Liver (tissue), 9 donors: ENCODE measurements around the gene LSM12. TPM values are rescaled to one million over a fixed set of nuclear protein-coding genes. Genes with fewer than 3 reads are reported as not detected.

Experiments
- DNase-seq: peaks from one replicate; pipeline ENCODE4 v3.0.0-alpha.2; 2017; ENCODE audit warnings: low spot score
- H3K27ac ChIP-seq, 2 donors: one replicate each; pipeline ENCODE4 v1.7.0; 2013; ENCODE audit warnings: inconsistent platforms in 2 of 2, low read length in 2 of 2, control low read depth in 1 of 2, low read depth in 1 of 2, mild to moderate bottlenecking in 1 of 2
- H3K27me3 ChIP-seq, 4 donors: one replicate each; pipeline versions ENCODE4 v1.6.1 to v1.7.0; 2013; ENCODE audit warnings: low read length in 3 of 4, inconsistent platforms in 1 of 4, mild to moderate bottlenecking in 1 of 4, moderate library complexity in 1 of 4; ENCODE audit not compliant: control insufficient read depth in 4 of 4, insufficient read depth in 4 of 4
- H3K36me3 ChIP-seq, 4 donors: one replicate each; pipeline versions ENCODE4 v1.6.1 to v1.7.0; 2013; ENCODE audit warnings: low read length in 3 of 4, mild to moderate bottlenecking in 3 of 4, low read depth in 1 of 4, moderate library complexity in 1 of 4; ENCODE audit not compliant: control insufficient read depth in 4 of 4, insufficient read depth in 3 of 4
- H3K4me1 ChIP-seq, 4 donors: one replicate each; pipeline versions ENCODE4 v1.6.1 to v1.7.0; 2013; ENCODE audit warnings: low read length in 3 of 4, mild to moderate bottlenecking in 3 of 4, moderate library complexity in 1 of 4; ENCODE audit not compliant: control insufficient read depth in 4 of 4, insufficient read depth in 4 of 4
- H3K4me3 ChIP-seq, 3 donors: one replicate each; pipeline versions ENCODE4 v1.6.1 to v1.7.0; 2013; ENCODE audit warnings: low read length in 3 of 3, control low read depth in 1 of 3, low read depth in 1 of 3, mild to moderate bottlenecking in 1 of 3
- H3K9ac ChIP-seq, 2 donors: one replicate each; pipeline ENCODE4 v1.7.0; 2013; ENCODE audit warnings: low read length in 2 of 2, mild to moderate bottlenecking in 2 of 2, moderate library complexity in 2 of 2, control low read depth in 1 of 2, low read depth in 1 of 2
- H3K9me3 ChIP-seq, 4 donors: one replicate each; pipeline versions ENCODE4 v1.6.1 to v1.7.0; 2013; ENCODE audit warnings: low read length in 3 of 4; ENCODE audit not compliant: control insufficient read depth in 4 of 4
- ATF3 ChIP-seq: IDR thresholded peaks from 2 replicates; pipeline ENCODE4 v1.6.1; 2016; ENCODE audit warnings: antibody characterized with exemption
- CTCF ChIP-seq: fragments of 150-350 bp; IDR thresholded peaks from 2 replicates; pipeline ENCODE4 v1.5.1; 2017; ENCODE audit warnings: improper control_type of control experiment, low read depth, low read length; ENCODE audit not compliant: missing input control
- EGR1 ChIP-seq, 2 donors: IDR thresholded peaks; 2 replicates each; pipeline ENCODE4 v1.6.1; 2016 to 2018; ENCODE audit warnings: antibody characterized with exemption in 2 of 2, low read depth in 2 of 2
- FOXA1 ChIP-seq: IDR thresholded peaks from 2 replicates; pipeline ENCODE4 v1.6.1; 2016; ENCODE audit warnings: antibody characterized with exemption
- FOXA2 ChIP-seq: IDR thresholded peaks from 2 replicates; pipeline ENCODE4 v1.6.1; 2016; ENCODE audit warnings: antibody characterized with exemption
- GABPA ChIP-seq, 2 donors: IDR thresholded peaks in 1 of 2; conservative IDR thresholded peaks in 1 of 2; 2 replicates each; pipeline ENCODE4 v1.6.1; 2016; ENCODE audit warnings: antibody characterized with exemption in 2 of 2, mild to moderate bottlenecking in 1 of 2, moderate library complexity in 1 of 2
- HNF4A ChIP-seq, 2 donors: conservative IDR thresholded peaks; 2 replicates each; pipeline ENCODE4 v1.6.1; 2016; ENCODE audit warnings: antibody characterized with exemption in 2 of 2, mild to moderate bottlenecking in 2 of 2
- HNF4G ChIP-seq: IDR thresholded peaks from 2 replicates; pipeline ENCODE4 v1.6.1; 2016; ENCODE audit warnings: antibody characterized with exemption
- JUND ChIP-seq, 2 donors: IDR thresholded peaks; 2 replicates each; pipeline ENCODE4 v1.6.1; 2016; ENCODE audit warnings: antibody characterized with exemption in 2 of 2
- NR2F2 ChIP-seq: IDR thresholded peaks from 2 replicates; pipeline ENCODE4 v1.6.1; 2016; ENCODE audit warnings: antibody characterized with exemption
- RAD21 ChIP-seq, 2 donors: IDR thresholded peaks; 2 replicates each; pipeline ENCODE4 v1.6.1; 2016; ENCODE audit warnings: antibody characterized with exemption in 2 of 2, mild to moderate bottlenecking in 2 of 2
- RXRA ChIP-seq, 2 donors: IDR thresholded peaks; 2 replicates each; pipeline ENCODE4 v1.6.1; 2017 to 2018; ENCODE audit warnings: antibody characterized with exemption in 2 of 2, mild to moderate bottlenecking in 1 of 2
- SP1 ChIP-seq: IDR thresholded peaks from 2 replicates; pipeline ENCODE4 v1.6.1; 2018; ENCODE audit warnings: antibody characterized with exemption, mild to moderate bottlenecking
- TAF1 ChIP-seq: conservative IDR thresholded peaks from 2 replicates; pipeline ENCODE4 v1.6.1; 2016; ENCODE audit warnings: antibody characterized with exemption, mild to moderate bottlenecking
- YY1 ChIP-seq: IDR thresholded peaks from 2 replicates; pipeline ENCODE4 v1.6.1; 2016; ENCODE audit warnings: antibody characterized with exemption, mild to moderate bottlenecking
- ZBTB33 ChIP-seq: IDR thresholded peaks from 2 replicates; pipeline ENCODE4 v1.6.1; 2016; ENCODE audit warnings: antibody characterized with exemption
- WGBS: extraction: QIAGEN DNeasy Blood & Tissue Kit; methylation state at CpG from one replicate; pipeline ENCODE4 v1.1.7; 2013; 5-methylcytosine and 5-hydroxymethylcytosine counted together
- polyA plus RNA-seq, 2 donors: library from polyadenylated mRNA; stranded (reverse) in 1 of 2; unstranded in 1 of 2; fragments of 200-250 nt in 1 of 2; fragments of >200 nt in 1 of 2; fragmentation: Nextera tagmentation in 1 of 2; extraction: Ambion mirVana in 1 of 2; gene quantifications; one replicate each; pipeline versions ENCODE4 v1.2.1 to v1.2.3, GENCODE V29; 2013 to 2015
- total RNA-seq, 2 donors: library from RNA; depleted of rRNA; stranded (reverse); fragments of >200 nt; gene quantifications; one replicate each; pipeline ENCODE4 v1.2.3, GENCODE V29; 2014
- TF ChIP-seq, protein P1 (sequence below): IDR thresholded peaks from 2 replicates; pipeline ENCODE4 v1.6.1; 2016; ENCODE audit warnings: antibody characterized with exemption
- TF ChIP-seq, protein P2 (sequence below): IDR thresholded peaks from 2 replicates; pipeline ENCODE4 v1.6.1; 2016; ENCODE audit warnings: antibody characterized with exemption, mild to moderate bottlenecking
- donor health status: healthy.
- donor health status: healthy.
- donor health status: healthy.
- donor health status: healthy.
- donor health status: healthy.

LSM12 gene
- total and polyA plus RNA-seq, 4 donors: 12.1 to 31.9 (median 15.1) TPM

DNA sequence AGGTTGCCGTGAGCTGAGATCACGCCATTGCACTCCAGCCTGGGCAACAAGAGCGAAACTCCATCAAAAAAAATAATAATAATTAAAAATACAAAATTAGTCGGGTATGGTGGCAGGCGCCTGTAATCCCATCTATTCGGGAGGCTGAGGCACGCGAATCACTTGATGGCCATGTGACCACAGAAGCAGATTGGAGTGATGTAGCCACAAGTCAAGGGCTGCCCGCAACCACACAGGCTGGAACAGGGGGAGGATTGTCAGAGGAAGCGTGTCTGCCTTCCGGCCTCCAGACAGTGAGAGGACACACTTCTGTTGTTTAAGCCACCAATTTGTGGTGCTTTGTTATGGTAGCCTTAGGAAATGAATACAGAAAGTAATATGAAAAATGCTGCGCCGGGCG is 73.8 kb downstream of the LSM12 start:
- TF ChIP-seq FOXA1: no peak
- no peak for TF ChIP-seq NR2F2
- TF ChIP-seq TAF1: no peak
- no peak for TF ChIP-seq FOXA2
- no peak for TF ChIP-seq GABPA (IDR thresholded peaks at IDR 0.05 in 1 of 2, conservative IDR thresholded peaks at IDR 0.05 in 1 of 2)
- TF ChIP-seq CTCF: no peak
- no peak for TF ChIP-seq HNF4G
- TF ChIP-seq HNF4A (conservative IDR thresholded peaks at IDR 0.05): no peak
- no peak for TF ChIP-seq EGR1 (IDR thresholded peaks at IDR 0.05; ENCODE audit: low read depth in 2 of 2)
- TF ChIP-seq, protein P1, sequence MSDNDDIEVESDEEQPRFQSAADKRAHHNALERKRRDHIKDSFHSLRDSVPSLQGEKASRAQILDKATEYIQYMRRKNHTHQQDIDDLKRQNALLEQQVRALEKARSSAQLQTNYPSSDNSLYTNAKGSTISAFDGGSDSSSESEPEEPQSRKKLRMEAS: no peak
- TF ChIP-seq RAD21 (IDR thresholded peaks at IDR 0.05): no peak
- no peak for TF ChIP-seq ATF3
- no peak for TF ChIP-seq YY1
- no peak for TF ChIP-seq ZBTB33
- TF ChIP-seq RXRA (IDR thresholded peaks at IDR 0.05): no peak
- no peak for TF ChIP-seq SP1
- no peak for TF ChIP-seq JUND (IDR thresholded peaks at IDR 0.05)
- TF ChIP-seq, protein P2, sequence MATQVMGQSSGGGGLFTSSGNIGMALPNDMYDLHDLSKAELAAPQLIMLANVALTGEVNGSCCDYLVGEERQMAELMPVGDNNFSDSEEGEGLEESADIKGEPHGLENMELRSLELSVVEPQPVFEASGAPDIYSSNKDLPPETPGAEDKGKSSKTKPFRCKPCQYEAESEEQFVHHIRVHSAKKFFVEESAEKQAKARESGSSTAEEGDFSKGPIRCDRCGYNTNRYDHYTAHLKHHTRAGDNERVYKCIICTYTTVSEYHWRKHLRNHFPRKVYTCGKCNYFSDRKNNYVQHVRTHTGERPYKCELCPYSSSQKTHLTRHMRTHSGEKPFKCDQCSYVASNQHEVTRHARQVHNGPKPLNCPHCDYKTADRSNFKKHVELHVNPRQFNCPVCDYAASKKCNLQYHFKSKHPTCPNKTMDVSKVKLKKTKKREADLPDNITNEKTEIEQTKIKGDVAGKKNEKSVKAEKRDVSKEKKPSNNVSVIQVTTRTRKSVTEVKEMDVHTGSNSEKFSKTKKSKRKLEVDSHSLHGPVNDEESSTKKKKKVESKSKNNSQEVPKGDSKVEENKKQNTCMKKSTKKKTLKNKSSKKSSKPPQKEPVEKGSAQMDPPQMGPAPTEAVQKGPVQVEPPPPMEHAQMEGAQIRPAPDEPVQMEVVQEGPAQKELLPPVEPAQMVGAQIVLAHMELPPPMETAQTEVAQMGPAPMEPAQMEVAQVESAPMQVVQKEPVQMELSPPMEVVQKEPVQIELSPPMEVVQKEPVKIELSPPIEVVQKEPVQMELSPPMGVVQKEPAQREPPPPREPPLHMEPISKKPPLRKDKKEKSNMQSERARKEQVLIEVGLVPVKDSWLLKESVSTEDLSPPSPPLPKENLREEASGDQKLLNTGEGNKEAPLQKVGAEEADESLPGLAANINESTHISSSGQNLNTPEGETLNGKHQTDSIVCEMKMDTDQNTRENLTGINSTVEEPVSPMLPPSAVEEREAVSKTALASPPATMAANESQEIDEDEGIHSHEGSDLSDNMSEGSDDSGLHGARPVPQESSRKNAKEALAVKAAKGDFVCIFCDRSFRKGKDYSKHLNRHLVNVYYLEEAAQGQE: no peak
- H3K9ac ChIP-seq: no peak overlapping the region
- H3K9me3 ChIP-seq: no peaks in the 10 kb centered on the region
- H3K27me3 ChIP-seq: no peaks in the 10 kb centered on the region
- H3K4me3 ChIP-seq: no peak overlapping the region
- H3K27ac ChIP-seq: no peak overlapping the region
- H3K4me1 ChIP-seq: peaks cover 4 to 10% (median 7%) of the 10 kb centered on the region in 4 donors
- no peaks in the 10 kb centered on the region for H3K36me3 ChIP-seq
- DNase-seq: no peak
- 96% methylated on average over 14 of the region's 14 CpGs for WGBS
